Adrenal gland (tissue), 12 donors: ENCODE data around the gene PRG2. TPM values are rescaled to one million over a fixed set of nuclear protein-coding genes. Genes with fewer than 3 reads are reported as not detected.
A peak's percentile ranks its signal among the peaks of the same experiment; 100 is the strongest.

Experiments
- DNase-seq, 7 donors: peaks; one replicate each; pipeline ENCODE4 v3.0.0-alpha.2; 2019 to 2020
- H3K27ac ChIP-seq, 5 donors: fragments of 200-600 bp; sonication (generic) in 4 of 5; 1 replicate in 3 of 5; 2 replicates in 2 of 5; pipeline versions ENCODE4 v1.5.1 to v1.8.0; 2016 to 2020; ENCODE audit warnings: mild to moderate bottlenecking in 1 of 5
- H3K27me3 ChIP-seq: fragments of 200-600 bp; 2 replicates; pipeline ENCODE4 v1.8.0; 2021
- H3K36me3 ChIP-seq, 2 donors: fragments of 200-600 bp; replicated peaks in 1 of 2; 1 replicate in 1 of 2; 2 replicates in 1 of 2; pipeline versions ENCODE4 v1.5.1 to v1.8.0; 2018 to 2022
- H3K4me1 ChIP-seq, 2 donors: fragments of 200-600 bp; replicated peaks in 1 of 2; 1 replicate in 1 of 2; 2 replicates in 1 of 2; pipeline versions ENCODE4 v1.5.1 to v1.8.0; 2018 to 2021
- H3K4me3 ChIP-seq, 4 donors: fragments of 200-600 bp; sonication (generic) in 3 of 4; one replicate each; pipeline ENCODE4 v1.5.1; 2016 to 2018
- H3K9me3 ChIP-seq, 3 donors: fragments of 200-600 bp; sonication (generic) in 1 of 3; replicated peaks in 1 of 3; 1 replicate in 2 of 3; 2 replicates in 1 of 3; pipeline versions ENCODE4 v1.5.1 to v1.8.0; 2016 to 2021
- POLR2A ChIP-seq, 2 donors: fragments of 450-650 bp; IDR thresholded peaks; one replicate each; pipeline ENCODE4 v1.6.1; 2017; ENCODE audit warnings: antibody characterized with exemption in 2 of 2, mild to moderate bottlenecking in 2 of 2, moderate library complexity in 1 of 2
- WGBS, 4 donors: extraction: QIAGEN DNeasy Blood & Tissue Kit in 2 of 4; methylation state at CpG; one replicate each; pipeline versions ENCODE4 v1.1.5 to v1.1.7; 2013 to 2017; 5-methylcytosine and 5-hydroxymethylcytosine counted together
- intact Hi-C, 2 donors: fragments of 100-400 bp; cut with DNase I; formaldehyde crosslinking; loops; one replicate each; pipeline versions ENCODE4 v1.14.1 to v1.15.0; 2022 to 2023
- polyA plus RNA-seq, 3 donors: library from polyadenylated mRNA; stranded (reverse); fragments of 200-250 nt in 2 of 3; fragments of 350-450 nt in 1 of 3; fragmentation: Illumina TruSeq in 1 of 3; extraction: RNeasy Lipid Tissue Mini Kit (QIAGEN cat#74804) in 1 of 3; gene quantifications; one replicate each; pipeline ENCODE4 v1.2.3, GENCODE V29; 2013 to 2014
- total RNA-seq, 9 donors: library from RNA; depleted of rRNA in 4 of 9; stranded (reverse); fragments of >200 nt in 4 of 9; fragments of 120-200 nt in 1 of 9; fragmentation: NEBNext Ultra II Directional in 1 of 9; extraction: Animal tissue kit (Norgen Biotek cat#: 25700) in 1 of 9; gene quantifications; one replicate each; pipeline versions ENCODE4 v1.1.0 to v1.2.4, GENCODE V29; 2013 to 2023
- TF ChIP-seq, protein P1 (sequence below), 6 experiments: fragments of 450-650 bp in 4 of 6; fragments of 200-600 bp in 2 of 6; sonication (generic) in 1 of 6; IDR thresholded peaks; 1 replicate in 5 of 6; 2 replicates in 1 of 6; pipeline versions ENCODE4 v1.5.1 to v1.8.0; 2016 to 2021; ENCODE audit warnings: antibody characterized with exemption in 6 of 6, mild to moderate bottlenecking in 2 of 6, moderate library complexity in 1 of 6
- donor health status: healthy with polysubstance abuse.
- donor health status: Bipolar disorder and iron deficiency.
- donor health status: DM: yes; HTN: yes; CAD: no.
- donor health status: DM: no; HTN: no; CAD: no.
- donor health status: DM: no; HTN: no; CAD: no.
- donor health status: DM: yes; HTN: yes; CAD: no.

Gene PRG2
- total and polyA plus RNA-seq, 12 donors: 0.24 to 0.97 (median 0.27) TPM; not detected in 8

DNA sequence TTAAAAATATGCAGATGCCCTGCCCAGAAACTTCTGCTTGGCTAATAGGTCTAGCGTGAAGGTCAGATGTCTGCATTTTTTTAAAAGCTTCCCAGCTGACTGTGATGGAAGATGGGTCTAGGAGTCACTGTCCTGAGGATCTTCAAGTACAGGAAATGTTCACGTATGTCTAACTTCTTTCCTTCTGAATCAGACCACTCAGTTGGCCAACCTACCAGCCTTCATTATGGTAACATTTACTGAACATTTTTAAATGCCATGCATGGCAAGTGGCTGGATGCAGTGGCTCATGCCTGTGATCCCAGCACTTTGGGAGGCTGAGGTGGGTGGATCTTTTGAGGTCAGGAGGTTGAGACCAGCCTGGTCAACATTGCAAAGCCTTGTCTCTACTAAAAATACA lies 1.1 kb upstream of the PRG2 start:
- intact Hi-C loops: no loop called here
- H3K27ac ChIP-seq: no peak overlapping the region
- WGBS, 4 donors: 35 to 55% (median 51%) methylated on average over 2 of the region's 2 CpGs
- no peak overlapping the region for H3K4me3 ChIP-seq
- no peaks in the 10 kb centered on the region for H3K9me3 ChIP-seq
- H3K27me3 ChIP-seq: no peaks in the 10 kb centered on the region
- no peaks in the 10 kb centered on the region for H3K36me3 ChIP-seq
- DNase-seq: no peak
- TF ChIP-seq, protein P1, sequence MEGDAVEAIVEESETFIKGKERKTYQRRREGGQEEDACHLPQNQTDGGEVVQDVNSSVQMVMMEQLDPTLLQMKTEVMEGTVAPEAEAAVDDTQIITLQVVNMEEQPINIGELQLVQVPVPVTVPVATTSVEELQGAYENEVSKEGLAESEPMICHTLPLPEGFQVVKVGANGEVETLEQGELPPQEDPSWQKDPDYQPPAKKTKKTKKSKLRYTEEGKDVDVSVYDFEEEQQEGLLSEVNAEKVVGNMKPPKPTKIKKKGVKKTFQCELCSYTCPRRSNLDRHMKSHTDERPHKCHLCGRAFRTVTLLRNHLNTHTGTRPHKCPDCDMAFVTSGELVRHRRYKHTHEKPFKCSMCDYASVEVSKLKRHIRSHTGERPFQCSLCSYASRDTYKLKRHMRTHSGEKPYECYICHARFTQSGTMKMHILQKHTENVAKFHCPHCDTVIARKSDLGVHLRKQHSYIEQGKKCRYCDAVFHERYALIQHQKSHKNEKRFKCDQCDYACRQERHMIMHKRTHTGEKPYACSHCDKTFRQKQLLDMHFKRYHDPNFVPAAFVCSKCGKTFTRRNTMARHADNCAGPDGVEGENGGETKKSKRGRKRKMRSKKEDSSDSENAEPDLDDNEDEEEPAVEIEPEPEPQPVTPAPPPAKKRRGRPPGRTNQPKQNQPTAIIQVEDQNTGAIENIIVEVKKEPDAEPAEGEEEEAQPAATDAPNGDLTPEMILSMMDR (IDR thresholded peaks at IDR 0.05): no peak
- TF ChIP-seq POLR2A (IDR thresholded peaks at IDR 0.05): no peak
- H3K4me1 ChIP-seq: no peaks in the 10 kb centered on the region

DNA sequence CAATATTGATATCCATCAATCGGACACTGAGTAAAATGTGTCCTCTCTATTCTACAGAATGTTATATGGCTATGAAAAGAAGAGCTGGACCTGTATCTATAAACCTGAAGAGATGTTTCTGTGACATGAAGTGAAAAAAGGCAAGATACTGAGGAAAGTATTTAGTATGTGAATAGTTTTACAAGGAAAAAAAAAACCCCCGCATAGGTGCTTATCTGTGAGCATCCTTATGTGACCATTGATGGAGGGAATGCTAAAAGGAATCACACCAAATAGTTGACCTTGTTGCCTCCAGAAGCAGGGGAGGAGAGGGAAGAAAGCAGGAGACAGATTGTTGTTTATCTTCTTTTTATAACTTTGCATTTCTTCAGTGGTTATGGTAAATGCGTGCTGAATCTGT lies 661 bp upstream of the PRG2 start:
- H3K4me3 ChIP-seq: no peak overlapping the region
- no peaks in the 10 kb centered on the region for H3K36me3 ChIP-seq
- H3K9me3 ChIP-seq: no peaks in the 10 kb centered on the region
- DNase-seq: no peak
- 73 to 80% (median 77%) methylated on average over 3 of the region's 3 CpGs for WGBS, 4 donors
- H3K27ac ChIP-seq: no peak overlapping the region
- intact Hi-C loops: no loop called here
- H3K27me3 ChIP-seq: no peaks in the 10 kb centered on the region
- H3K4me1 ChIP-seq: no peaks in the 10 kb centered on the region
- TF ChIP-seq, protein P1 (IDR thresholded peaks at IDR 0.05): no peak
- TF ChIP-seq POLR2A (IDR thresholded peaks at IDR 0.05): no peak

DNA sequence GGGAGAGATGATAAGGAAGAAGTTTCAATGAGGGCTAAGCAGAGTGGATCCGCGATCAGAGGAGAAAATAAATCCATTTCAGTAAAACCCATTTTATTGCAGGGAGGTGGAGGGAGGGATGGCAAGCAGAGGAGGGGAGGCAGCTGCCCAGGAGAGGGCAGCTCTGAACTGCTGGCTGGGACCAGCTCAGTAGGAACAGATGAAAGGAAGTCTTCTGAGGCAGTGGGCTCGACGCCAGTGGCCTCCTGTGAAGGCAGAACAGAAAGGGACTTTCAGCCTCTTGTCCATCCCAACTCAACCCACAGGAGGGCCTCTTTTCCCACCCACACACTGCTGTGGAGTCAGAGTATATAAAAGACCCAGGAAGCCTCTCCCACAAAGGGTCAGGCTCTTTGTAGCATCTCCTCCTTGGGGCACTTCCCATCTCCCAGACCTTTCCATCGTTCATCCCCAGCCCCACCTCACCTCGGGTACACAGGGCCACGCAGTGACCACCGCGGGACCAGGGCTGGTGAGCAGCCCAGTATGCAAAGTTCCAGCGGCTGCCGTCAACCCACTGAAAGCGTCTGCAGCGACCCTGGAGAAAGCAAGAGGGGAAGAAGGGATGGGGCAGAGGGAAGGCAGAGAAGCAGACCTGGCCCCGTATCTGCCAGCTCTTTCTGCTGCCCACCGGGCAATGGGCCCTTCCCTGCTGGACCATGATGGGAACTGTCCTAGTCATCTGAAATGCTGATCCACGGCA lies 3.0 kb downstream of the PRG2 start:
- no peak overlapping the region for H3K27ac ChIP-seq
- no peak for TF ChIP-seq POLR2A (IDR thresholded peaks at IDR 0.05)
- TF ChIP-seq, protein P1 (IDR thresholded peaks at IDR 0.05): no peak
- H3K36me3 ChIP-seq: no peaks in the 10 kb centered on the region
- intact Hi-C loops: no loop called here
- H3K9me3 ChIP-seq: no peaks in the 10 kb centered on the region
- peak in 2 of 7 donors; percentile 17 to 27 for DNase-seq
- WGBS, 4 donors: 68 to 77% (median 74%) methylated on average over 12 to 16 of the region's 16 CpGs
- no peaks in the 10 kb centered on the region for H3K27me3 ChIP-seq
- no peak overlapping the region for H3K4me3 ChIP-seq
- H3K4me1 ChIP-seq: no peaks in the 10 kb centered on the region

DNA sequence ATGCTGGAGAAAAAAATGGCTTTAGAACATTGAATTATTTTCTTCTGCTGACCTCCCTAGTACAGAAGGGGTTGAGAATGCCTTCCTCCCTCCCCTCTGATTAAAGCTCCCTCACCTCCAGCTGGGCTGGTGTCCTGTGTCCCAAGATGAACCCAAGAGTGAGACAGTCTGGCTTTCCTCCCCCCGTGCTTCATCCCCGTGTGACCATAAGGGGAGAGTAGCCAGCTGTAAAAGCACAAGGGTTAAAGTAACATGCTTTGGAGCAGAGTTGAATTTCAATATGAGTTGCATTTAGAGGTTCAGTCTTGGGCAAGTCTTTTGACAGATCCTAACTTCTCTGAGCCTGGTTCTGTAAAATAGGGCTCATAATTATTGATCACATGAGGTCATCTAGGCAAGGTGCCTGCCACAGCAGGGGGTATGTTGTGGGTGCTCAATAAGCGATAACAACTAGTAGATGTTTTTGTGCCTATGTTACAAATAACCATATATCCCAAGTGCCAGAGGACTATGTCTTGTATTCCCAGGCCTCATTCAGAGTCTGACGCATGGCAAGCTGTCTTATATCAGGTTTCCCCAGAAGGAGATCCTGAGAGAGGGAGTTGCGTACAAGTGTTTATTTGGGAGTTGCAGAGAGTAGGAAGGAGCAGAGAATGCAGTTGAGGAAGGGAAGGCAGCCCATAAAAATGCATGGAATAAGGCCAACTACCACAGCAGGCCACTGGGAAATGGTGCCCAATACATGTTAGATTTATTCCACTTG lies 4.1 kb downstream of the PRG2 start:
- TF ChIP-seq, protein P1 (IDR thresholded peaks at IDR 0.05): no peak
- TF ChIP-seq POLR2A (IDR thresholded peaks at IDR 0.05): no peak
- intact Hi-C loops: no loop called here
- Histone ChIP-seq H3K36me3 (no peaks in the 10 kb centered on the region), H3K4me1 (no peaks in the 10 kb centered on the region), H3K27ac (no peak overlapping the region), H3K4me3 (no peak overlapping the region), H3K27me3 (no peaks in the 10 kb centered on the region), H3K9me3 (no peaks in the 10 kb centered on the region)
- no peak for DNase-seq
- WGBS, 4 donors: 67 to 88% (median 79%) methylated on average over 5 of the region's 5 CpGs
